ENCODE results near the gene IPO13. TPM values are rescaled to one million over a fixed set of nuclear protein-coding genes. Genes with fewer than 3 reads are reported as not detected.

Gene IPO13
- total and polyA plus RNA-seq, 4 donors: 8.6 to 15.1 (median 10.5) TPM

- H3K27ac ChIP-seq (ENCODE audit: low read depth in 1 of 2, low read length in 2 of 2): no peak overlapping the region
- TF ChIP-seq NR2F2 (IDR thresholded peaks at IDR 0.05) (no peak), RAD21 (IDR thresholded peaks at IDR 0.05) (no peak), REST (IDR thresholded peaks at IDR 0.05) (no peak), MAX (IDR thresholded peaks at IDR 0.05) (no peak), HNF4G (IDR thresholded peaks at IDR 0.05) (no peak), SP1 (IDR thresholded peaks at IDR 0.05) (no peak), JUND (IDR thresholded peaks at IDR 0.05) (no peak), HNF4A (conservative IDR thresholded peaks at IDR 0.05) (no peak), CTCF (IDR thresholded peaks at IDR 0.05; ENCODE audit: low read depth, low read length, missing input control) (no peak), ATF3 (IDR thresholded peaks at IDR 0.05) (no peak), RXRA (IDR thresholded peaks at IDR 0.05) (no peak), EGR1 (IDR thresholded peaks at IDR 0.05; ENCODE audit: low read depth in 2 of 2) (no peak), GABPA (IDR thresholded peaks at IDR 0.05 in 1 of 2, conservative IDR thresholded peaks at IDR 0.05 in 1 of 2) (no peak), TAF1 (conservative IDR thresholded peaks at IDR 0.05) (no peak), FOXA1 (IDR thresholded peaks at IDR 0.05) (no peak)
- 92% methylated on average over 3 of the region's 3 CpGs for WGBS
- no peak overlapping the region for H3K4me3 ChIP-seq (ENCODE audit: low read depth in 1 of 3, low read length in 3 of 3)
- DNase-seq (ENCODE audit: low spot score): no peak
- peaks cover 0 to 28% (median 6%) of the 10 kb centered on the region in 4 donors for H3K36me3 ChIP-seq (ENCODE audit: control insufficient read depth in 4 of 4, insufficient read depth in 3 of 4, low read depth in 1 of 4, low read length in 3 of 4)
- H3K9ac ChIP-seq (ENCODE audit: low read depth in 1 of 2, low read length in 2 of 2): no peak overlapping the region
- H3K4me1 ChIP-seq (ENCODE audit: control insufficient read depth in 4 of 4, insufficient read depth in 4 of 4, low read length in 3 of 4): peaks cover 0 to 7% (median 4%) of the 10 kb centered on the region in 4 donors
- no peaks in the 10 kb centered on the region for H3K9me3 ChIP-seq (ENCODE audit: control insufficient read depth in 4 of 4, low read length in 3 of 4)
- no peaks in the 10 kb centered on the region for H3K27me3 ChIP-seq (ENCODE audit: control insufficient read depth in 4 of 4, insufficient read depth in 4 of 4, low read length in 3 of 4)
Measured at GRCh38 chr1:43953361-43953760, 6.6 kb downstream of the IPO13 start.

- 95% methylated on average over 5 of the region's 5 CpGs for WGBS
- no peak overlapping the region for H3K9ac ChIP-seq (ENCODE audit: low read depth in 1 of 2, low read length in 2 of 2)
- H3K4me1 ChIP-seq (ENCODE audit: control insufficient read depth in 4 of 4, insufficient read depth in 4 of 4, low read length in 3 of 4): no peaks in the 10 kb centered on the region
- H3K27me3 ChIP-seq (ENCODE audit: control insufficient read depth in 4 of 4, insufficient read depth in 4 of 4, low read length in 3 of 4): no peaks in the 10 kb centered on the region
- no peak overlapping the region for H3K4me3 ChIP-seq (ENCODE audit: low read depth in 1 of 3, low read length in 3 of 3)
- no peak for DNase-seq (ENCODE audit: low spot score)
- H3K36me3 ChIP-seq (ENCODE audit: control insufficient read depth in 4 of 4, insufficient read depth in 3 of 4, low read depth in 1 of 4, low read length in 3 of 4): peaks cover 2 to 33% (median 8%) of the 10 kb centered on the region in 4 donors
- H3K27ac ChIP-seq (ENCODE audit: low read depth in 1 of 2, low read length in 2 of 2): no peak overlapping the region
- no peaks in the 10 kb centered on the region for H3K9me3 ChIP-seq (ENCODE audit: control insufficient read depth in 4 of 4, low read length in 3 of 4)
- no peak for TF ChIP-seq RAD21 (IDR thresholded peaks at IDR 0.05)
- TF ChIP-seq RXRA (IDR thresholded peaks at IDR 0.05): no peak
- TF ChIP-seq NR2F2 (IDR thresholded peaks at IDR 0.05): no peak
- no peak for TF ChIP-seq FOXA1 (IDR thresholded peaks at IDR 0.05)
- TF ChIP-seq HNF4G (IDR thresholded peaks at IDR 0.05): no peak
- no peak for TF ChIP-seq MAX (IDR thresholded peaks at IDR 0.05)
- no peak for TF ChIP-seq HNF4A (conservative IDR thresholded peaks at IDR 0.05)
- TF ChIP-seq SP1 (IDR thresholded peaks at IDR 0.05): no peak
- no peak for TF ChIP-seq EGR1 (IDR thresholded peaks at IDR 0.05; ENCODE audit: low read depth in 2 of 2)
- no peak for TF ChIP-seq GABPA (IDR thresholded peaks at IDR 0.05 in 1 of 2, conservative IDR thresholded peaks at IDR 0.05 in 1 of 2)
- TF ChIP-seq FOXA2 (IDR thresholded peaks at IDR 0.05): no peak
- TF ChIP-seq JUND (IDR thresholded peaks at IDR 0.05): no peak
- no peak for TF ChIP-seq ZBTB33 (IDR thresholded peaks at IDR 0.05)
Measured at GRCh38 chr1:43954036-43954435, 7.3 kb downstream of the IPO13 start.

All from liver (tissue), 9 donors.